NCI-H1417 treated with DMSO at 0.1 percent for 48 hours (cell line): ENCODE data around the gene ITM2C.

ENCODE experiments used
- DNase-seq: peaks from one replicate; lab custom pipeline; 2025; lab: John Stamatoyannopoulos, UW

The ITM2C gene

GRCh38 chr2:230908595-230909191, 44.0 kb downstream of the ITM2C start:
- no peak for DNase-seq

GRCh38 chr2:230909841-230910545, 45.3 kb downstream of the ITM2C start:
- no peak for DNase-seq

DNA sequence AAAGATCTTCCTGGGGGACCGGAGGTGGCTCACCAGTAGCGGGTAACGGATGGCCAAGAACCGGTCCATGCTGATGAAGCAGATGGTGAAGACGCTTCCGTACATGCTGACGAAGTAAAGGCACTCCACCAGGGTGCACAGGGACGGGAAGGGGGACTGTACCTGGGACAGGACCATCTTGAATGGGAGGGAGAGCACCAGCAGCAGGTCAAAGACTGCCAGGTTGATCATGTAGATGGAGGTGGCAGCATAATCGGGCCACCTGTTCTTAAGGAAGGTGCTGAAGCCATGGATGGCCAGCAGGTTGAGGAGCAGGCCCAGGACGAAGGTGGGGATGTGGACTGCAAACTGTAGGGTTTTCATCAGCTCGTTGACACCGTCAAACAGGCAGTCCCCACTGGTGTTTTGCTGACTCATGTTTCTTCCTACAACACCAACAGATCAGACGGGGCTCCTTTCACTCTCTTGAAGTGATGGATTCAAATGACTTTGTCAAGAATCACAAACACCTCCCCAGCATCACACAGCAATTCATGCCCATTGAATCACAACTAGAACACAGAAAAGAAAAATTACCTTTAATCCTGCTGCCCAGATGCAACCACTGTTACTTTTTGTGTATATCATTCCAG, 45.9 kb downstream of the ITM2C start:
- DNase-seq, result no peak

GRCh38 chr2:230912046-230912445, 47.3 kb downstream of the ITM2C start:
- no peak for DNase-seq

DNA sequence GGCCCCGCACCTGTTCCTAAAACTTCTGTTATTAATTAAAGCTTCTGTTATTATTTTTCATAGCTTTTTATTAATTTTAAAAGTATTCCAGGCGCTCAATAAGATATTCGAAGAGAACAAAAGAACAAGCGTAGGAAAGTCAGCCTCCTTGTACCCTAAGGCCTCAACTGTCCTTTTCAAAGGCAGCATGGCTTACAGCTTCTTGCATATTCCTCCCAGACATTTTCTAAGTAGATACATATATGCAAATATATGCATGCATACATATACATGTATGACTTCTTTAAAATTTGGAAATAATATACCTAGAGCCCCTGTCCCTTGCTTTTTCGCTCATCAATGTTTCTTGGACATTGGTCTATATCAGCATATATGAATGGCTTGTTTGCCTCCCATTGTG, 48.0 kb downstream of the ITM2C start:
- DNase-seq, result no peak

GRCh38 chr2:230913406-230914143, 48.8 kb downstream of the ITM2C start:
- no peak for DNase-seq

DNA sequence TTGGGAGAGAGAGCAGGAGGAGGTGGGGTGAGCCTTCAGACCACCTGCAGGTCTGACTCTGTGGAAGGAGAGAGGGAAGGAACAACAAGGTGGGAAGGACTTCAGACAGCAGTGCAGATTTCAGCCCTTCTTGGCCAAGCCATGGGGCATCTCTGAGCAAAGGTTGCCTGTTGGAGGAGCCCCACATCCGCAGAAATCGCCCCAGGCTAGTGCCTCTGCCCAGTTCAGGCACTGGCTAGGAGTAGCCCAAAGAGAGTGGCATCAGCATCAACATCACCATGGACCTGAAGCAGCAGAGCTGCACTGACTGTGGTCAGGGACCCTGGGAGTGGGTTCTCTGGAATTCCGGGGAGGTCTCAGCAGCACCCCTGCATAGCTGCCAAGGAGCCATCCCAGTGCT, 50.1 kb downstream of the ITM2C start:
- DNase-seq, result no peak

DNA sequence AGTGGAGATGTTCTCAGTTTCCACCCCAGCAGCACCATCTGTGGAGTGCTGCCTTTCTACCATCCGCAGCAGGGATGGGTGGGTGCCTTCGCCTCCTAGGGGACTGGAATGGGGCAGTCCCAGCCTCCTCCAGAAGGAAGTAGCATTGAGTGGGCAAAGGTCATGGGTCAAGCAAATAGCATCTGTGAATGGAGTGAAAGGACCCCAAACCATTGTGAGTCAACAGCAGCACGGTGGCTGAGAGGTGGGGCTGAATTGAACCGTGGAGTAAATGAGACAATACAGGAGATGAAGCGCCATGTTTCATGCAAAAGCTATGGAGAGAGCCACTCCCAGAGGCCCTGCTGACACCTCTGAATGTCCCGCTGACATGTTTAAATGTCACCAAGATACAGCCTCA, 50.6 kb downstream of the ITM2C start:
- no peak for DNase-seq

- no peak for DNase-seq
Observed at GRCh38 chr2:230916218-230916617, 51.5 kb downstream of the ITM2C start.

GRCh38 chr2:230919240-230919639, 54.5 kb downstream of the ITM2C start:
- no peak for DNase-seq

- DNase-seq, result no peak
Observed at GRCh38 chr2:230919681-230920080, 54.9 kb downstream of the ITM2C start.

- no peak for DNase-seq
Observed at GRCh38 chr2:230920167-230920566, 55.4 kb downstream of the ITM2C start.

DNA sequence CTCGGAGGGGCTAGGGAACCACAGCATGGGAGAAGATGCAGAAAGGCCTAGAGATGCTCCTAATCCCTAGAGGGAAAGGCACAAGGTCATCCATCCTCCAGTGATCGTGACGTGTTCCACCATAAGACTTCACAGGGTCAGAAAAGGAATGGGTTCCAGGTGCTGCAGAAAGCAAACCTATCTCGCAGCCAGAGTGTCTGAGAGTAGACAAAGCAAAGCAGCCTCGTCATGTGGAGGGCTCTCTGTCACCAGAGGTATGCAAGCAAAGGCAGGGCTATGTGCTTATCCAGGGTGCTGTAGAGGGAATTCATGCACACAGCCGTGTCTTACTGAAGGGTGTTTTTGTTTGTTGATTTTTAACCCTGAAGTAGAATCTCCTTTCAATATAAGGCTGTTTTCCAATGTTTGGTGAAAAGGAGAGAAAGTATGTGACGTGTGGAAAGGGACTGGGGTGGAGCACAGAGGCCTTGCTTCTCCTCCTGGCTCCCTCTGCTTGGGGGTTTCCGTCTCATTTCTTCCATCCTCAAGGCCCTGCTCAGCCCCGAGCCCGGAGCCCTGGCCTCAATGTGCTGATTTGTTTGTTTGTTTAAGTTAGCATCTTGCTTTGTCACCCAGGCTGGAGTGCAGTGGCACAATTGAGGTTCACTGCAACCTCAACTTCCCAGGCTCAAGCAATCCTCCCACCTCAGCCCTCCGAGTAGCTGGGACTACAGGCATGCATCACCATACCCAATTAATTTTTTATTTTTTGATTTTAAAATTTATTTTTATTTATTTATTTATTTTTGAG, 57.3 kb downstream of the ITM2C start:
- no peak for DNase-seq

- no peak for DNase-seq
Observed at GRCh38 chr2:230922951-230923717, 58.4 kb downstream of the ITM2C start.

DNA sequence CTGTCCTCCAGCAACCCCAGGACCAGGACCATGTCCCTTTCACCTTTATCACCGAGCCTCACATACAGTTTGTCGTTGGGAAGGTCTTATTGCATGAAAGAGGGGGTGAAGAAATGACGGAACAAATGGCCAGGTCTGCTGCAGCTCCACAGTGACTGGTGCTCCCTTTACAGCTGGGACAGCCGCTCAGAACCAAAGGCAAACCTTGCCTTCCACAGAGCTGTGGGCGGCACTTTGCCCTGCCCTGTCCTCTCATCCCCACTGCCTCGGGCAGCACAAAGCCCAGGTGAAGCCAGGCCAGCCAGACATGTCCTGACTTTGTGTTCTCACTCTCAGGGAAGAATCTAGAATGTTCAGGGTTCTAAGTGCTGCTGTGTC, 59.3 kb downstream of the ITM2C start:
- DNase-seq, result no peak

GRCh38 chr2:230924470-230925341, 60.0 kb downstream of the ITM2C start, which contains the start of gene GPR55:
GPR55 (minus strand) TSS chr2:230925242; CDS start chr2:230910962, 14,280 bp downstream.
- no peak for DNase-seq

DNA sequence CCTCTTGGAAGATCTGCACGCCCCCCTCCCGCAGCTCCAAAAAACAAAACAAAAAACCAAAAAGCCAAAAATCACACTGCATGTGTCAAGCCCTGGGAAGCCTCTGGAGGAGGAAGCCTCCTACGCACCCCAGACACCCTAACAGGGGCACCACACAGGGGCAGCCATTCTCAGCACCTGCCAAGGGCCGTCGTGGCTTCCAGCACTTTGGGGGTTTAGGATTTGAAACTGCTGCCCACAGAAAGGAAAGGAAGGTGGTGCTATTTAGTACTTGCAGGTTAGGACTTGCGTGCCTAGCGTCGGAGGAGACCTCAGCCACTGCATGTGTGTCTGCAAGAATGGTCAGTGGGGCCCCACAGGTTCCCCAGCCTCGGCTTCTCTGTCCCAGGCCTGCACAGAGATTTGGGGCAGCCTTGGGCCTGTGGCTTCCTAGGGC, 60.7 kb downstream of the ITM2C start:
- no peak for DNase-seq

DNA sequence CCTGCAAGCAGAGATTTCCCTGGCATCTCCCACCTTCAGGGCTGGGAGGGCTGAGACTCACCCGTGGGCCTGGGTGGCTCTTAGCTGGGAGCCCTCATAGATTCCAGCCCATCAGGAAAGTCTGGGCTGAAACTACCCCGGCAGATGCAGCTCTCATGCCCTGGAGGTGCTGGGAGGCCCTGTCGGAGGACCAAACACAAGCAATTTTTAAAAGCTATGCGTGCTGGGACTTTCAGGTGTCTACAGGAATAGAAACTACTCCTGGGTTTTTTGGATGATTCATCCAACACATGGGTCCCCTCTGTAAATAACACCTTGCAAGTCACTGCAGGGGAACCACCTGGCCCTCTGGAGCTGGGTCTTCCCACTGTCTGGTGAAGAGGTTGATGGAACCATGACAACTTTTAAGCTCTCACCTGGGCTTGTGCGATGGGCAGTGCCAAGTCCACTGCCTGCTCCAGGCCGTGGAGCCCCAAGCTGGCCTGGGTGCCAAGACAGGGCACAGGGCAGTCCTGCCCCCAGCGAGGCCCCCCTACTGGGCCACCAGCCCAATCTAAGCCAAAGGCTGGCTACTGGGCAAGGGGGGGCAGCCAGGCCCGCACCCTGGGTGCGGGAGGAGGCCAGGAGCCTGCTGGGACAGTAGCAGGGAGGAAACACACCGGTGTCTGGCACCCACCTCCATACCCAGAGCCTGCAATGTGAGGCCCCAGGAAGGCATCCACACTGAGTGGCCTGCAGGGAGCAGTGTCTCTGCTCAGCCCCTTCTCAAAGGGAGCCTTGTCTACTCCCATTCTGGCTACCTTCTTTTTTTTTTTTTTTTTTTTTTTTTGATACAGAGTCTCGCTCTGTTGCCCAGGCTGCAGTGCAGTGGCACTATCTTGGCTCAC, 61.4 kb downstream of the ITM2C start:
- no peak for DNase-seq

DNA sequence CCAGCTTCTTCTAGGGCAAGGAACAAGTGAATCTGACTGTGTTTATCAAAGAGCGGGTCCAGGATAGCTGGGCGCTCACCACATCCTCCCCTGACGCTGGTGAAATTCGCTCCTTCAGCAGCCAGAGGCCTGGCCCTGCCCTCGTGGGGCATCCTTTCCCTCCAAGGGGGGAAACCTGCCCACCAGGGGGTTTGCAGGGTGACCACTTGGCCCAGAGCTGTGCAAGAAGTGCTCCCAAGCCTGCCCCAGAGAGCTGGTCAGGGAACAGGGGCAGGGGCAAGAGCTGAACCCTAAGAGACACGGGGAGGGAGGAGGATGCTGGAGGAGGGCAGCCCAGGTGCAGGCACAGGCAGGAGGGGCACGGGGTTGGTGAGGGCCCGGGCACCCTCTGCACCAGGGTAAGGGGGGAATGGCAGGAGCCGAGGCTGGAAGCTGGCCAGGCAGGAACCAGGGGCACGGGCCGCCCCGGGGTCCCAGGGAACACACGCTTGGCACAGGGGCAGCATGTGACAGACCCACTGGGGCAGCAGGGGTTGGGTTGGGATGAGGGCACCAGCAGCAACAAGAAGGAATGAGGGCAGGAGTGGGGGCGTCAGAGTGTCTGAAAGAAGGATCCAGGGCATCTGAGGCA, 63.1 kb downstream of the ITM2C start:
- no peak for DNase-seq
